Measurements from ENCODE around the gene UPF2.

UPF2 gene

DNA sequence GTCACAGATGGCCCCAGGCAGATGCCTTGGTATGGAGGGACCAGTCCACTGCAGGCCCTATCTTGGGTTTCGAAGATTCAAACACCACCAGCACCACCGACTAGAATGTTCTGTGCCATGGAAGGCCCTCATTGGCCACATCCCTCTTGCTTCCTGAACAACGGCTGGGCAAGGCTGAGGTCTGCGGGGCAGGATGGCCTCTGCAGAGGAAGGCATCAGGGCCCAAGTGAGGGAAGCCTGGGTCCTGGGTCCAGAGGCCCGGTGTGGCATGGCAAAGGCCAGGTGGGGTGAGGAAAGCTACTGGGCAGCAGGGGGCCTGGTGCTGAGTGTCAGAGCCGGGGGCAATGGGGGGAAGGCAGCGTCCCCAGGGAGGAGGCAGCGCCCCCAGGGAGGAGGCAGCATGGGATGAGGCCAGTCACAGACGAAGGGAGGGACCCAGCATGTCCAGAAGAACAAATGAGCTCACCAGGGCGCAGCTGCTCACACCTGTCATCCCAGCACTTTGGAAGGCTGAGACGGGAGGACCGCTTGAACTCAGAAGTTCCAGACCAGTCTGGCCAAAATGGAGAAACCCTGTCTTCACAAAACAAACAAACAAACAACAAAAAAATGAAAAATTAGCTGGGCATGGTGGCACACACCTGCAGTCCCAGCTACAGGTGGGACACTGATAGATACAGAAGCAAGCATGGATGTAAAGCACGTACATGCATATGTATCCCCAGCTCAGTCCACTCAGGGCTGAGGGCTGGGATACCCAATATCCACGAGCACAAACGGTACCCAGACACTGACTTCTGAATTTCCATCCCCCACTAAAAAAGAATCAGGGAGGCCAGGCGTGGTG, 155.0 kb downstream of the UPF2 start:
- H3K27ac ChIP-seq (ENCODE audit: low read length): no peak overlapping the region
- H3K79me2 ChIP-seq (ENCODE audit: insufficient read depth, low read length): no peaks in the 10 kb centered on the region
- H2AFZ ChIP-seq (ENCODE audit: low read depth, low read length): no peak overlapping the region
- no peak overlapping the region for H3K4me2 ChIP-seq (ENCODE audit: insufficient read depth, low read length)
- no peaks in the 10 kb centered on the region for H3K27me3 ChIP-seq (ENCODE audit: insufficient read depth, low read length, poor library complexity)
- no peak for DNase-seq
- H3K9me3 ChIP-seq (ENCODE audit: insufficient read depth, low read length, severe bottlenecking): no peaks in the 10 kb centered on the region
- no peaks in the 10 kb centered on the region for H3K36me3 ChIP-seq (ENCODE audit: insufficient read depth, low read length)
- no peaks in the 10 kb centered on the region for H4K20me1 ChIP-seq (ENCODE audit: insufficient read depth, low read length)
- H3K4me3 ChIP-seq (ENCODE audit: low read depth in 1 of 2, low read length in 2 of 2): no peak overlapping the region
- TF ChIP-seq EZH2 (IDR thresholded peaks at IDR 0.05; ENCODE audit: borderline replicate concordance, low read depth, low read length, severe bottlenecking) (no peak), CTCF (IDR thresholded peaks at IDR 0.05; ENCODE audit: borderline replicate concordance, extremely low read depth, low read length, poor library complexity, severe bottlenecking) (no peak)
- no peaks in the 10 kb centered on the region for H3K4me1 ChIP-seq (ENCODE audit: insufficient read depth, low read length)
- no peak overlapping the region for H3K9ac ChIP-seq (ENCODE audit: low read depth, low read length)
- ATAC-seq (ENCODE audit: insufficient read depth, low read depth): no peak

DNA sequence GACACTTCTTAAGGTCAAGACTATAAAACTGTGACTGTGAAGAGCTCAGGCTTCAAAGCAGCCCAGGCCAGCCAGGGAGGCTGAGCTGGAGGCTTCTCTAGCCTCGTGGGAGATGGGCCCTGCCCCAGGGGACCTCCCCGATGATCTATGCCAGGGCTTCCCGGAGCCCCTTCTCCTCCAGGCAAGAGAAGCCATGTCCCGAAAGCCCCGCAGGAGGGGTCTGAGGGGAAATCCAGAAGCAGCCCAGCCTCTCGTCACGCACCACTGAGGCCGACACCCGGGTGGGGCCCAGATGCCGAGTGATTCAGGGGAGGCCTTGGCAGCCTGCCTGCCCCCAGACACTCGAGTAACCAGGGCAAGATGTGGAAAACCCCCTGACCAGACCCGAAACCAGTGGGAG, 155.8 kb downstream of the UPF2 start:
- Histone ChIP-seq H3K27ac (ENCODE audit: low read length) (no peak overlapping the region), H3K4me3 (ENCODE audit: low read depth in 1 of 2, low read length in 2 of 2) (no peak overlapping the region), H3K9ac (ENCODE audit: low read depth, low read length) (no peak overlapping the region), H3K9me3 (ENCODE audit: insufficient read depth, low read length, severe bottlenecking) (no peaks in the 10 kb centered on the region), H3K36me3 (ENCODE audit: insufficient read depth, low read length) (no peaks in the 10 kb centered on the region), H3K79me2 (ENCODE audit: insufficient read depth, low read length) (no peaks in the 10 kb centered on the region), H2AFZ (ENCODE audit: low read depth, low read length) (no peak overlapping the region), H4K20me1 (ENCODE audit: insufficient read depth, low read length) (no peaks in the 10 kb centered on the region), H3K4me2 (ENCODE audit: insufficient read depth, low read length) (no peak overlapping the region), H3K27me3 (ENCODE audit: insufficient read depth, low read length, poor library complexity) (no peaks in the 10 kb centered on the region), H3K4me1 (ENCODE audit: insufficient read depth, low read length) (no peaks in the 10 kb centered on the region)
- DNase-seq: no peak
- no peak for TF ChIP-seq CTCF (IDR thresholded peaks at IDR 0.05; ENCODE audit: borderline replicate concordance, extremely low read depth, low read length, poor library complexity, severe bottlenecking)
- TF ChIP-seq EZH2 (IDR thresholded peaks at IDR 0.05; ENCODE audit: borderline replicate concordance, low read depth, low read length, severe bottlenecking): no peak
- ATAC-seq (ENCODE audit: insufficient read depth, low read depth): no peak

- Histone ChIP-seq H3K4me3 (ENCODE audit: low read depth in 1 of 2, low read length in 2 of 2) (no peak overlapping the region), H3K9ac (ENCODE audit: low read depth, low read length) (no peak overlapping the region), H3K27ac (ENCODE audit: low read length) (no peak overlapping the region), H3K36me3 (ENCODE audit: insufficient read depth, low read length) (no peaks in the 10 kb centered on the region), H2AFZ (ENCODE audit: low read depth, low read length) (no peak overlapping the region), H3K79me2 (ENCODE audit: insufficient read depth, low read length) (no peaks in the 10 kb centered on the region), H3K4me1 (ENCODE audit: insufficient read depth, low read length) (no peaks in the 10 kb centered on the region), H4K20me1 (ENCODE audit: insufficient read depth, low read length) (no peaks in the 10 kb centered on the region), H3K4me2 (ENCODE audit: insufficient read depth, low read length) (no peak overlapping the region), H3K9me3 (ENCODE audit: insufficient read depth, low read length, severe bottlenecking) (no peaks in the 10 kb centered on the region), H3K27me3 (ENCODE audit: insufficient read depth, low read length, poor library complexity) (no peaks in the 10 kb centered on the region)
- DNase-seq (no peak), ATAC-seq (ENCODE audit: insufficient read depth, low read depth) (no peak)
- TF ChIP-seq EZH2 (IDR thresholded peaks at IDR 0.05; ENCODE audit: borderline replicate concordance, low read depth, low read length, severe bottlenecking) (no peak), CTCF (IDR thresholded peaks at IDR 0.05; ENCODE audit: borderline replicate concordance, extremely low read depth, low read length, poor library complexity, severe bottlenecking) (no peak)
Measured at GRCh38 chr10:11886138-11886474, 156.5 kb downstream of the UPF2 start.

All from DND-41 (cell line).